ENCODE results near the gene NCBP2.
A peak's percentile ranks its signal among the peaks of the same experiment; 100 is the strongest.

Gene NCBP2

GRCh38 chr3:196968233-196969133 lies 26.2 kb upstream of the NCBP2 start, which contains the start of gene PIGZ:
PIGZ (minus strand) TSS chr3:196968833; CDS start chr3:196952031, 16,802 bp downstream.
- DNase-seq (ENCODE audit: low read depth): no peak
- TF ChIP-seq CTCF (IDR thresholded peaks at IDR 0.05; ENCODE audit: control insufficient read depth, insufficient read depth, low read depth, low read length, missing control alignments): no peak
- H3K4me3 ChIP-seq (ENCODE audit: control insufficient read depth, low read depth, low read length): peak within 1 kb of the TSS; percentile 79

DNA sequence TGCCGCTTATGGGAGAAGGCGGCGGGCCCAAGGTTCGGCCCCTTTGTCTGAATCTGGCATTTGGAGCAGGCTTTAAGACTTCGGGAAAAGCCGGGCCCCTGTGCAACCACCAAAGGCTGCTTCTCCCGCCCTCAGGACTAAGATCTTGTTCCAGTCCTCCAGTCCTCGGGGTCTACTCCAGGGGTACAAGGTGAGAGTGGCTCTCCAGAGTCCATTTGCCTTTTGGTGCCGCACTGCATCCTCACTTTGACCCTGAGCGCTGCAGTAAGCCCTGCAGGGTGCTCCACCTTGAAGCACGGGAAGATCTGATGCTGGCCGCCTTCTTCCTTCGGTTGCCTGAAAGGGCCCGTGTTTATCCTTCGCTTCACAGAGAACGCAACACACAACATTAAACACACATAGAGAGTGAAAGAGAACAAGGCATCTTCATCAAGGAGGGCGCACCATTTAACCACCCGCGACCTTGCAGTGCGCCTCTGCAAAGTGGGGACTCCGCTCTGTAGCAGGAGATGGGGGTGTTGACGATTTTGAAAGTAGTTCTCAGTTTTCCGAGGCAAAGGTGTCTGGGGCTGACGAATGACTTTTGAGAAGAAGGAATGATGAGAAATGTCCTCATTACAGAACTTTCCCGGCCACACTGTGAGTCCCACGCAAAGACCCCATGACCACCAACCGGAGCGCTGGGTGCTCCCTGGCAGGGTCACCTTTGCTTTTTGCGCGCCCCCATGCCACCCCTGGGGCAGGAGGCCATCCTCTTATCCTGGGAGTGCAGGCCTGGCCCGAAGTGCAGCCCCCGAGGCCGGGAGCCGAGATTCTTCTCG lies 25.3 kb upstream of the NCBP2 start:
- H3K4me3 ChIP-seq (ENCODE audit: control insufficient read depth, low read depth, low read length): peak overlapping the region; percentile 79
- TF ChIP-seq CTCF (IDR thresholded peaks at IDR 0.05; ENCODE audit: control insufficient read depth, insufficient read depth, low read depth, low read length, missing control alignments): no peak
- no peak for DNase-seq (ENCODE audit: low read depth)

- DNase-seq (ENCODE audit: low read depth): no peak
- TF ChIP-seq CTCF (IDR thresholded peaks at IDR 0.05; ENCODE audit: control insufficient read depth, insufficient read depth, low read depth, low read length, missing control alignments): no peak
- no peak overlapping the region for H3K4me3 ChIP-seq (ENCODE audit: control insufficient read depth, low read depth, low read length)
Measured at GRCh38 chr3:196966526-196967401, 24.4 kb upstream of the NCBP2 start.

- no peak for TF ChIP-seq CTCF (IDR thresholded peaks at IDR 0.05; ENCODE audit: control insufficient read depth, insufficient read depth, low read depth, low read length, missing control alignments)
- DNase-seq (ENCODE audit: low read depth): no peak
- H3K4me3 ChIP-seq (ENCODE audit: control insufficient read depth, low read depth, low read length): no peak overlapping the region
Measured at GRCh38 chr3:196965804-196966173, 23.5 kb upstream of the NCBP2 start.

DNA sequence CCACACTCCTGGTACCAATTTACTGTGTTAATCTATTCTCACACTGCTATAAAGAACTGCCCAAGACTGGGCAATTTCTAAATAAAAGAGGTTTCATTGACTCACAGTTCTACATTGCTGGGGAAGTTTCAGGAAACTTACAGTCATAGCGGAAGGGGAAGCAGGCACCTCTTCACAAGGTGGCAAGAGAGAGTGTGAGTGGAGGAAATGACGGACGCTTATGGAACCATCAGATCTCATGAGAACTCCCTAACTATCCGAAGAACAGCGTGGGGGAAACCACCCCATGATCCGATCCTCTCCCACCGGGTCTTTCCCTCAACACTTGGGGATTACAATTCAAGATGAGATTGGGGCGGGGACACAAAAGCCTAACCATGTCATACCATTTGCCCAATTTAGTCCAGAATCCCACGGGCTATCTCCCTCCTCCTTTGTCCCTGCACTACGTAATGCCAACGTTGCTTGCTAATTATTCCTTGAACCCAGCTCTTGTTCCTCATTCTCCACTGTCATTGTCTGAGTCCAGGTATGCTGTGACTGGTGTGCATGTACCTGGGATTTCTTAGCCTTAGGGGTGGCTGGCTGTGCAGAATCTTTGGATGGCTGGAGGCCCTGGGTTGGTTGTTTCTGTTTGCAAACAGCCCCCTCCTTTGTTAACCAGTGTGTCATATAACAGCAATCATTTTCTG lies 22.9 kb upstream of the NCBP2 start:
- TF ChIP-seq CTCF (IDR thresholded peaks at IDR 0.05; ENCODE audit: control insufficient read depth, insufficient read depth, low read depth, low read length, missing control alignments): no peak
- DNase-seq (ENCODE audit: low read depth): no peak
- no peak overlapping the region for H3K4me3 ChIP-seq (ENCODE audit: control insufficient read depth, low read depth, low read length)
